ENCODE measurements around the gene FRRS1.

The FRRS1 gene

GRCh38 chr1:99731384-99731783 is 35.1 kb downstream of the FRRS1 start:
- no peak for DNase-seq (ENCODE audit: low read depth in 2 of 2)

- DNase-seq (ENCODE audit: low read depth in 2 of 2), result no peak
These were observed 37.8 kb downstream of the FRRS1 start for GRCh38 chr1:99728494-99729235.

- DNase-seq (ENCODE audit: low read depth in 2 of 2), result no peak
These were observed 38.8 kb downstream of the FRRS1 start for GRCh38 chr1:99727575-99728185.

DNA sequence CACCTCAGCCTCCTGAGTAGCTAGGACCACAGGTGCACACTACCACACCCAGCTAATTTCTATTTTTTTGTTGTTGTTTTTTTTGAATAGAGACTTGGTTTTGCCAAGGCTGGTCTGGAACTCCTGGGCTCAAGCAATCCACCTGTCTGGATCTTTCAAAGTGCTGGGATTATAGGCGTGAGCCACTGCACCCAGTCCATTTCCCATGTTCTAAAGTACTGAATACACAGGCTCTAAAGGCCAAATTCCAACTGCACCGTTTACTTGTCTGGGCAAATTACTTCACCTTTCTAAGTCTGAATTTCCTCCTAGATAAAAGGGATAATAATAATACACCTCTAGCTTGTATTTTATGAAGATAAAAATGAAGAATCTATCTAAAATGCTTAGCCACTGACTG is 39.6 kb downstream of the FRRS1 start:
- DNase-seq (ENCODE audit: low read depth in 2 of 2), result no peak

- DNase-seq (ENCODE audit: low read depth in 2 of 2), result no peak
These were observed 40.0 kb downstream of the FRRS1 start for GRCh38 chr1:99726407-99726806.

DNA sequence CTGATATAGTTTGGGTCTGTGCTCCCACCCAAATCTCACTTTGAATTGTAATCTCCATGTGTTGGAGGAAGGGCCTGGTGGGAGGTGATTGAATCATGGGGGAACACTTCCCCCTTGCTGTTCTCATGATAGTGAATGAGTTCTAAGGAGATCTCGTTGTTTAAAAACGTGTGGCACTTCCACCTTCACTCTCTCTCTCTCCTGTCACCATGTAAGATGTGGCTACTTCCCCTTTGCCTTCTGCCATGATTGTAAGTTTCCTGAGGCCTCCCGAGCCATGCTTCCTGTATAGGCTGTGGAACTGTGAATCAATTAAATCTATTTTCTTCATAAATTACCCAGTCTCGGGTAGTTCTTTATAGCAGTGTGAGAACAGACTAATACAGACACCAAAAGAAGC is 40.4 kb downstream of the FRRS1 start:
- no peak for DNase-seq (ENCODE audit: low read depth in 2 of 2)

- DNase-seq (ENCODE audit: low read depth in 2 of 2), result no peak
These were observed 43.2 kb downstream of the FRRS1 start for GRCh38 chr1:99723251-99723650.

DNA sequence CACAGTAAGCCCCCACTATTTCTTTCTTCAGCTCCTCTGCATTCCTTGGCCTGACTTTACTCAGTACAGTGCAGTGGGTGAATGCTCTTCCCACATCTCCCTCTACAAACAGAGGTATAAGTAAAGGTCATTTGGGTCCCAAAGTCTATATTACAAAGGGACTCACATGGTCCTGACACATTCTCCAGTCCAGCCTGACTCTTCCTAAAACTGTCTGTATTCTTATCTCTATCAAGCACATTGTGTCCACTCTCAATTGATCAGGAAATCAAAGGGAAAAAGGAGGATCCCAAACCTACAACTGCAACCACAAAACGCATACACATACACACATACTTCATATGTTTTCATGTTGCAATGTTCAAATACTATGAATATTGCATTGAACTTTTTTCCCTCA is 49.4 kb downstream of the FRRS1 start:
- DNase-seq (ENCODE audit: low read depth in 2 of 2), result no peak

DNA sequence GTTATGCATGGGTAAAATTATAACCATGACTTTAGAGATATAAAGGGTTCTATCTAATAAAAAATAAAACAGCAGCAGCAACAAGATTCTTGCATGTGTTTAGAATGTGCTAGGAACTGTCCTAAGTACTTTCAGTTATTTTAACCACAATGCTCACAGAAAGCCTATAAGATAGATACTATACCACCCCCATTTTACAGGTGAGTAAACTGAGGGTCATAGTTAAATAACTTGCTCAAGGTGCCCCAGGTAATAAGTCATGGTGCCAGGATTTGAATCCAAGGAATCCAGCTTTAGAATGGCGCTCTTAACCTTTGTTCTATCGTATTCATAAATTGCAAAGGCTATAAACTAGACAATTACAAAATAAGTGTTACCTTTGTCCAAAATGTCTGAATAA is 53.4 kb downstream of the FRRS1 start:
- DNase-seq (ENCODE audit: low read depth in 2 of 2), result no peak

GRCh38 chr1:99710994-99711393 is 55.4 kb downstream of the FRRS1 start:
- no peak for DNase-seq (ENCODE audit: low read depth in 2 of 2)

DNA sequence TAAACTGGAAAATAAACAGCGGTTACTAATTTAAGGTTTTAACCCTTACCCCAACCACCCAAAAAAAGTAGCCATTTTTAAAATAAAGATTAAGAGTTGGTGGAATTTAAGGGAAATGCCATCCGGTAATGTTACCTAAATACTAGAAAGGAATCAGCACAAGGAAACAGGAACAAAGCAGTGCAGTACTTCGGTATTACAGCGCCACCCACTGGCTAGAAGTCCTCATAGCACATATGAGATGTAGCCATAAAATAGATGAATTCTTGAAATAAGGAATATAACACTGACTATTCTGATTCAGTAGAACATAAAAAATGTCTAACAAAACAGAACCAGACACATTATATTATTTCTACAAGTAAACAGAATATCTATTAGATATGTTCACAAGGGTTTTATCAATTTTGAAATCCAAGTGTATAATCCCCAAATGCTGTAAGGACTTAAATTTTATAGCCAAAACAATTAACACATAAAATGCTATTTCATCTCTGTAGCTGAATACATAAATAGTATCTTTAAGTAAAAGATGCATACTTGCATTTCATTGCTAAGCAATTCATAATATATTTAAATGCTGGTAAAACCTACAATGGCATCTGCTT is 58.8 kb downstream of the FRRS1 start:
- peak; percentile 8 to 45 for DNase-seq (ENCODE audit: low read depth in 2 of 2)

DNA sequence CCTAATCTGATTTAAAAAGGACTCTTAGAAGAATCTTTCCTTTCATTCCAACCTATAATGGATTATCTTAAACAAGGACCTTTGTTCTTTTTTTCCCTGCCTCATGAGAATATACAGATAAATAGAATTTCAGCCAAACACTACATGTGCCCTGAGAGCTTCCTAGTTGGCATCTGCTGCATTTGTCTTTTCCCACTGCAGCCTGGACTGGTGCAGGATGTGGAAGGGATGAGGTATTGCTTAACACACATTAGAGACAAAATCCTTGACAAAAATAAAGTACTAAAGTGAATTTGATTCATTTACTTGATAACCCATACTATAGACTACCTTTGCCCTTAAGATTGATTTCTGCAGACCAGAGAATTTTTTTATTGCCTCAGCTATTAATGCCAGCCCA is 61.0 kb downstream of the FRRS1 start:
- no peak for DNase-seq (ENCODE audit: low read depth in 2 of 2)

- no peak for DNase-seq (ENCODE audit: low read depth in 2 of 2)
These were observed 62.0 kb downstream of the FRRS1 start for GRCh38 chr1:99704356-99704816.

DNA sequence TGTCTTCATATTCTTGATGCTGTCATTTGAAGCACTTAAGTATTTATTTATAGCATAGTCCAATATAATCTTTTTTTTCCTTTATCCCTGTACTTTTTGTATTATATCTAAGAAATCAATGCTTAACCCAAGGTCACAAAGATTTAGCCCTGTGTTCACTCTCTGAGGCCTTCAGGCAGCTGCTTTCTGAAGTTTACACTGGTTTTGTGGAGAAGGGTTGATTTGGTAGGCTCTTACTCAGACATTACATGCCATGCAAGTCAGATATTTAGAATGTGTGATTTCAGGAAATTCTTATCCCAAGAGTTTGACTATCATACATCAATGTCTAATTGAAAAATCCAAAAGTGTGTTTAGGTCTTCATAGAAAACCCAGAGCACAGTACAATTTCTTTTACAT is 64.2 kb downstream of the FRRS1 start:
- no peak for DNase-seq (ENCODE audit: low read depth in 2 of 2)

DNA sequence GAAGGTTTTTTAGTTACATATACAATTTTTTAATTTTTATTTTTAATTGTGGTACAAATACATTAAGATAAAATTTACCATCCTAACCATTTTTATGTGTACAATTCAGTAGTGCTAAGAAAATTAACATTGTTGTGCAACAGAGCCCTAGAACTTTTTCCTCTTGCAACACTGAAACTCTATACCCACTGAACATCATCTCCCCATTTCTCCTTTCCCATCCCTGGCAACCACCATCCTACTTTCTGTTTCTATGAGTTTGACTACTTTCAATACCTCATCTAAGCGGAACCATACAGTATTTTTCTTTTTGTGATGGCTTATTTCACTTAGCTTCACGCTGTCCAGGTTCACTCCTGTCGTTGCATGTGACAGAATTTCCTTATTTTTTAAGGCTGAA is 66.4 kb downstream of the FRRS1 start:
- DNase-seq (ENCODE audit: low read depth in 2 of 2), result no peak

- no peak for DNase-seq (ENCODE audit: low read depth in 2 of 2)
These were observed 68.9 kb downstream of the FRRS1 start for GRCh38 chr1:99697580-99697979.

DNA sequence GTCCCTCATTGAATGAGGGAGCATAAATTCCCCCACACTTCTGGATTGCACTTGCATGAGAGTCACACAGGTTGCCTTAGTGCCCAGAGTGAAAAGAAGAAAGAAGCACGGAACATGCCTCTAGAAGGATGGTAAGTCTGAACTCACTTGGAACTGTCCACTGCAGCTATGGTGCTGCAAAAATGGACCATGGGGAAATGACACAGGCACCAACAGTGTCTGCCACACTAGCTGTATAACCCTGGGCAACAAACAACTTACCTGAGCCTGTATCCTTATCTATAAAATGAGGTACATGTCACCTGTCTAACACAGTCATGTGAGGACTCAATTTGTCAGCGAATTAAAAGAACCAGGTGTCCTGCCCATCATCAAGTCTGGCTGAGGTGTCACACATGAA is 69.8 kb downstream of the FRRS1 start:
- no peak for DNase-seq (ENCODE audit: low read depth in 2 of 2)

GRCh38 chr1:99691175-99691574 is 75.3 kb downstream of the FRRS1 start:
- no peak for DNase-seq (ENCODE audit: low read depth in 2 of 2)

- DNase-seq (ENCODE audit: low read depth in 2 of 2), result peak; percentile 14 to 20
These were observed 80.8 kb downstream of the FRRS1 start for GRCh38 chr1:99685516-99686180.

GRCh38 chr1:99682291-99682751 is 84.1 kb downstream of the FRRS1 start:
- DNase-seq (ENCODE audit: low read depth in 2 of 2), result no peak

GRCh38 chr1:99681583-99681982 is 84.9 kb downstream of the FRRS1 start:
- no peak for DNase-seq (ENCODE audit: low read depth in 2 of 2)

- no peak for DNase-seq (ENCODE audit: low read depth in 2 of 2)
These were observed 86.2 kb downstream of the FRRS1 start for GRCh38 chr1:99680270-99680669.

DNA sequence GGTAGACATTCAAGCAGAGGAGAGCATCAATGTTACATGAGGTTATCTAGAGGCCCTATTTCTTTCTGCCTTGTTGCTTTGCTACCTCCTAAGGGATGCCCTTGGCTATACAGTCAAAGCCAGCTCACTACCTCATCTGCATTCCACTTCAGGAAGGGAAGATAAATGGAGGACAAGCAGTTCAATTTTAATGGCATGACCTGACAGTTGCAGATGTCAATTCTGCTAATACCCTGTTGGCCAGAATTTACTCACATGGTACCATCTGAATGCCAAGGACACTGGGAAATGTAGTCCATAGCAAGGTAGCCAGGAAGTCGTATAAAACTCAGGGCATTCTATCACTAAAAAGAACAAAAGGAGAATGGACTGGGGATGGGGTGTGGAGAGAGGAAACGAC is 89.0 kb downstream of the FRRS1 start:
- no peak for DNase-seq (ENCODE audit: low read depth in 2 of 2)

All from stimulated activated CD8-positive, alpha-beta memory T cell treated with anti-CD3 and anti-CD28 coated beads, Interleukin-2, amount 100 ng/mL, for 48 hours (primary cell).